Activated T-helper 1 cell treated with anti-CD3 and anti-CD28 coated beads, Interleukin-12 subunit alpha, Interleukin-12 subunit beta, Interleukin-2, Interleukin-4 antibody, amounts not matched to agents 30 ng/mL and 10 ng/mL and 1 ng/mL, durations not matched to agents 14 hours and 24 hours and 36 hours (primary cell): ENCODE data around the gene KCNJ6. TPM values are rescaled to one million over a fixed set of nuclear protein-coding genes. Genes with fewer than 3 reads are reported as not detected.

Experiments
- DNase-seq: peaks from one replicate; pipeline ENCODE4 v3.0.0; 2021; ENCODE audit warnings: low spot score
- H3K27ac Mint-ChIP-seq: one replicate; pipeline ENCODE4 v1.8.0; 2021; ENCODE audit warnings: mild to moderate bottlenecking, mixed read lengths
- H3K27me3 Mint-ChIP-seq: one replicate; pipeline ENCODE4 v1.8.0; 2022; ENCODE audit warnings: mild to moderate bottlenecking, moderate library complexity, mixed read lengths; ENCODE audit not compliant: insufficient read depth
- H3K36me3 Mint-ChIP-seq: one replicate; pipeline ENCODE4 v1.8.0; 2021; ENCODE audit warnings: low read depth, mixed read lengths
- H3K4me1 Mint-ChIP-seq: one replicate; pipeline ENCODE4 v1.8.0; 2021; ENCODE audit warnings: low read depth, mixed read lengths
- H3K4me3 Mint-ChIP-seq: one replicate; pipeline ENCODE4 v1.8.0; 2021; ENCODE audit warnings: mild to moderate bottlenecking, moderate library complexity, mixed read lengths
- H3K9me3 Mint-ChIP-seq: one replicate; pipeline ENCODE4 v1.8.0; 2021; ENCODE audit warnings: mixed read lengths
- intact Hi-C: fragments of 100-400 bp; cut with micrococcal nuclease; formaldehyde crosslinking; loops from one replicate; pipeline ENCODE4 v1.15.1; 2024
- total RNA-seq: library from RNA; stranded (reverse); gene quantifications from 2 replicates; pipeline ENCODE4 v1.2.3, GENCODE V29; 2022

KCNJ6 gene
- total RNA-seq, 1 donor from 2014 or later, result not detected

- intact Hi-C loops, result no loop called here
- H3K36me3 Mint-ChIP-seq, result no peaks in the 10 kb centered on the region
- peaks cover 5% of the 10 kb centered on the region for H3K9me3 Mint-ChIP-seq
- no peak for DNase-seq
- H3K4me3 Mint-ChIP-seq, result no peak overlapping the region
- H3K4me1 Mint-ChIP-seq, result no peaks in the 10 kb centered on the region
- H3K27ac Mint-ChIP-seq, result no peak overlapping the region
- H3K27me3 Mint-ChIP-seq, result no peaks in the 10 kb centered on the region
Observed at GRCh38 chr21:37848721-37849490, 67.4 kb downstream of the KCNJ6 start.

- Mint-ChIP-seq H3K27ac (no peak overlapping the region), H3K36me3 (no peaks in the 10 kb centered on the region), H3K9me3 (no peaks in the 10 kb centered on the region), H3K4me3 (no peak overlapping the region), H3K27me3 (peaks cover 5% of the 10 kb centered on the region), H3K4me1 (no peaks in the 10 kb centered on the region)
- intact Hi-C loops, result no loop called here
- DNase-seq, result no peak
Observed at GRCh38 chr21:37845535-37845934, 70.7 kb downstream of the KCNJ6 start.

GRCh38 chr21:37843191-37843590, 73.1 kb downstream of the KCNJ6 start:
- intact Hi-C loops, result no loop called here
- H3K4me3 Mint-ChIP-seq, result no peak overlapping the region
- no peaks in the 10 kb centered on the region for H3K9me3 Mint-ChIP-seq
- no peaks in the 10 kb centered on the region for H3K4me1 Mint-ChIP-seq
- no peaks in the 10 kb centered on the region for H3K36me3 Mint-ChIP-seq
- peaks cover 5% of the 10 kb centered on the region for H3K27me3 Mint-ChIP-seq
- H3K27ac Mint-ChIP-seq, result no peak overlapping the region
- no peak for DNase-seq

- no peak overlapping the region for H3K27ac Mint-ChIP-seq
- no peaks in the 10 kb centered on the region for H3K36me3 Mint-ChIP-seq
- intact Hi-C loops, result no loop called here
- no peaks in the 10 kb centered on the region for H3K4me1 Mint-ChIP-seq
- no peak overlapping the region for H3K4me3 Mint-ChIP-seq
- no peak for DNase-seq
- H3K9me3 Mint-ChIP-seq, result no peaks in the 10 kb centered on the region
- H3K27me3 Mint-ChIP-seq, result peaks cover 5% of the 10 kb centered on the region
Observed at GRCh38 chr21:37842163-37842919, 73.9 kb downstream of the KCNJ6 start.

GRCh38 chr21:37837381-37837780, 78.9 kb downstream of the KCNJ6 start:
- Mint-ChIP-seq H3K4me1 (no peaks in the 10 kb centered on the region), H3K36me3 (no peaks in the 10 kb centered on the region), H3K27ac (no peak overlapping the region), H3K4me3 (no peak overlapping the region), H3K9me3 (no peaks in the 10 kb centered on the region), H3K27me3 (peaks cover 2% of the 10 kb centered on the region)
- intact Hi-C loops, result no loop called here
- no peak for DNase-seq

GRCh38 chr21:37835481-37835880, 80.8 kb downstream of the KCNJ6 start:
- Mint-ChIP-seq H3K27me3 (no peaks in the 10 kb centered on the region), H3K4me3 (no peak overlapping the region), H3K4me1 (no peaks in the 10 kb centered on the region), H3K36me3 (no peaks in the 10 kb centered on the region), H3K27ac (no peak overlapping the region), H3K9me3 (no peaks in the 10 kb centered on the region)
- no peak for DNase-seq
- intact Hi-C loops, result no loop called here

- Mint-ChIP-seq H3K4me1 (no peaks in the 10 kb centered on the region), H3K9me3 (no peaks in the 10 kb centered on the region), H3K27me3 (no peaks in the 10 kb centered on the region), H3K27ac (no peak overlapping the region), H3K36me3 (no peaks in the 10 kb centered on the region), H3K4me3 (no peak overlapping the region)
- intact Hi-C loops, result no loop called here
- DNase-seq, result no peak
Observed at GRCh38 chr21:37833301-37833700, 83.0 kb downstream of the KCNJ6 start.

- H3K4me1 Mint-ChIP-seq, result no peaks in the 10 kb centered on the region
- H3K27ac Mint-ChIP-seq, result no peak overlapping the region
- intact Hi-C loops, result no loop called here
- H3K36me3 Mint-ChIP-seq, result no peaks in the 10 kb centered on the region
- no peak for DNase-seq
- H3K9me3 Mint-ChIP-seq, result no peaks in the 10 kb centered on the region
- H3K4me3 Mint-ChIP-seq, result no peak overlapping the region
- H3K27me3 Mint-ChIP-seq, result no peaks in the 10 kb centered on the region
Observed at GRCh38 chr21:37829447-37829846, 86.8 kb downstream of the KCNJ6 start.

GRCh38 chr21:37828991-37829390, 87.3 kb downstream of the KCNJ6 start:
- no peaks in the 10 kb centered on the region for H3K4me1 Mint-ChIP-seq
- H3K27me3 Mint-ChIP-seq, result no peaks in the 10 kb centered on the region
- H3K4me3 Mint-ChIP-seq, result no peak overlapping the region
- no peak for DNase-seq
- H3K9me3 Mint-ChIP-seq, result no peaks in the 10 kb centered on the region
- no peak overlapping the region for H3K27ac Mint-ChIP-seq
- H3K36me3 Mint-ChIP-seq, result no peaks in the 10 kb centered on the region
- intact Hi-C loops, result no loop called here

GRCh38 chr21:37828556-37828955, 87.7 kb downstream of the KCNJ6 start:
- no peak overlapping the region for H3K4me3 Mint-ChIP-seq
- no peaks in the 10 kb centered on the region for H3K4me1 Mint-ChIP-seq
- no peaks in the 10 kb centered on the region for H3K9me3 Mint-ChIP-seq
- H3K27ac Mint-ChIP-seq, result no peak overlapping the region
- no peak for DNase-seq
- H3K27me3 Mint-ChIP-seq, result peaks cover under 1% of the 10 kb centered on the region
- intact Hi-C loops, result no loop called here
- no peaks in the 10 kb centered on the region for H3K36me3 Mint-ChIP-seq

GRCh38 chr21:37827913-37828312, 88.3 kb downstream of the KCNJ6 start:
- no peak overlapping the region for H3K4me3 Mint-ChIP-seq
- no peaks in the 10 kb centered on the region for H3K9me3 Mint-ChIP-seq
- no peaks in the 10 kb centered on the region for H3K4me1 Mint-ChIP-seq
- peaks cover 3% of the 10 kb centered on the region for H3K27me3 Mint-ChIP-seq
- intact Hi-C loops, result no loop called here
- no peak overlapping the region for H3K27ac Mint-ChIP-seq
- no peaks in the 10 kb centered on the region for H3K36me3 Mint-ChIP-seq
- no peak for DNase-seq

GRCh38 chr21:37821786-37822450, 94.3 kb downstream of the KCNJ6 start:
- no peaks in the 10 kb centered on the region for H3K36me3 Mint-ChIP-seq
- no peak overlapping the region for H3K4me3 Mint-ChIP-seq
- no peaks in the 10 kb centered on the region for H3K4me1 Mint-ChIP-seq
- H3K9me3 Mint-ChIP-seq, result no peaks in the 10 kb centered on the region
- peaks cover 8% of the 10 kb centered on the region for H3K27me3 Mint-ChIP-seq
- no peak for DNase-seq
- H3K27ac Mint-ChIP-seq, result no peak overlapping the region
- intact Hi-C loops, result no loop called here

- no peak for DNase-seq
- Mint-ChIP-seq H3K4me1 (no peaks in the 10 kb centered on the region), H3K36me3 (no peaks in the 10 kb centered on the region), H3K9me3 (no peaks in the 10 kb centered on the region), H3K27me3 (peaks cover 8% of the 10 kb centered on the region), H3K27ac (no peak overlapping the region), H3K4me3 (no peak overlapping the region)
- intact Hi-C loops, result no loop called here
Observed at GRCh38 chr21:37821092-37821491, 95.2 kb downstream of the KCNJ6 start.
